Measurements from ENCODE around the gene KCTD14. TPM values are rescaled to one million over a fixed set of nuclear protein-coding genes. Genes with fewer than 3 reads are reported as not detected.

Gene KCTD14, protein sequence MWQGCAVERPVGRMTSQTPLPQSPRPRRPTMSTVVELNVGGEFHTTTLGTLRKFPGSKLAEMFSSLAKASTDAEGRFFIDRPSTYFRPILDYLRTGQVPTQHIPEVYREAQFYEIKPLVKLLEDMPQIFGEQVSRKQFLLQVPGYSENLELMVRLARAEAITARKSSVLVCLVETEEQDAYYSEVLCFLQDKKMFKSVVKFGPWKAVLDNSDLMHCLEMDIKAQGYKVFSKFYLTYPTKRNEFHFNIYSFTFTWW
- under 1 TPM in 1 of 5 experiments, not detected in 4; 0.19 TPM for total RNA-seq
- polyA plus RNA-seq: under 1 TPM; 0.28 to 0.50 TPM
- total RNA-seq: not detected

DNA sequence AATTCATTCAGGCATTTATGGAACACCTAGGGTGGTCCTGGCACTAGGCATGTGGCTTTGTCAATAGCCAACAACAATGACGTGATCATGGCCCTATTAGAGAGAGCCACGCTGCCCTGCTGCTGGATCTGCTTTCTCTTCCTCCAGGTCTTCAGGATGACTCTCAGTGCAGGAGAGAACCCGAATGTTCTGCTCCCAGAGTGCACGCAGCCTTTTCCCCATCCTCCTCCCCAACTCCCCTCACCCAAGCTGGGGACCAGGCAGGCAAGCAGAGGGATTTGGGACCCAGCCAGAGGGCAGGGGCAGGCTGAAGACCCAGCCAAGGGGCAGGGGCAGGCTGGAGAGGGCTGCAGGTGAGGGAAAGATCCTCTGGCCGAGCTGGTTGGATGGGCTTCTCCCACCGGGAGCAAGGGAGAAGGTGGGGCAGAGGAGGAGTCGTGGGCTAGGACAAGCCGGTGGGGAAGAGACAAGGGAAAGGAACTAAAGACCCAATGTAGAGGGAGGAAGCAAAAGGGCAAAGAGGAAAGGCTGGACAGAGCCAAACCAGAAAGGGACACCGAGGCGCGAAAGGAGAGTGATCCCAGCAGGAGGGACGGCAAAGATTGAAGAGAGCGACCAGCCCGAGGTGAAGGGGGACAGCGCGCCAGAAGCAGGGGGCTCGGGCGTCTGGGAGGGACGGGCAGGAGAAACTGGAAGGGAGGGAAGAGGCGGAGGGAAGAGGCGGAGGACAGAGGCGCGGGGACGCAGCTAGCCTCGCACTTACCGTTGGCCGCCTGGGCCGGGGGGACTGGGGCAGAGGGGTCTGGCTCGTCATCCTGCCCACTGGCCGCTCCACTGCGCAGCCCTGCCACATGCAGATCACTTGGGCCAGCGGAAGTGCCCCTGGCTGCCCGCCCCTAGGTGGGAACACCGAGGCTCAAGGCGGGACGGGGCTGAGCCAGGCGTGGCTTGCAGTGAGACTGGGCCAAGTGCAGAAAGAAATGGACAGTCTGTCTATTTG lies at the start of gene KCTD14:
TSS of gene KCTD14 (minus strand) at position 880 of the 1,000 bp plus-strand sequence. CDS start at position 853, 27 bp downstream.
- CTCF ChIA-PET: no interaction called here
- H3K4me1 Mint-ChIP-seq: peaks cover 0 to 5% (median 0%) of the 10 kb centered on the region in 7 donors
- H3K36me3 ChIP-seq (ENCODE audit: control insufficient read depth in 2 of 3, insufficient read depth in 3 of 3, low read length in 3 of 3): no peaks in the 10 kb centered on the region
- POLR2A ChIA-PET: no interaction called here
- H3K27me3 ChIP-seq (ENCODE audit: control insufficient read depth in 2 of 2, insufficient read depth in 2 of 2, low read length in 2 of 2): no peaks in the 10 kb centered on the region
- DNase-seq: no peak
- H3K4me3 ChIP-seq (ENCODE audit: low read length): no peak within 1 kb of the TSS
- H3K27me3 Mint-ChIP-seq: peaks cover 16 to 29% (median 23%) of the 10 kb centered on the region in 5 donors
- peak within 1 kb of the TSS in 2 of 10 donors; percentile 24 to 76 for H3K4me3 Mint-ChIP-seq
- H3K9me3 ChIP-seq (ENCODE audit: control insufficient read depth in 2 of 3, low read length in 3 of 3): no peaks in the 10 kb centered on the region
- no peak within 1 kb of the TSS for H3K27ac Mint-ChIP-seq
- no peak for ATAC-seq
- no peak within 1 kb of the TSS for H3K27ac ChIP-seq (ENCODE audit: low read depth, low read length)
- H3K9me3 Mint-ChIP-seq: no peaks in the 10 kb centered on the region
- no peaks in the 10 kb centered on the region for H3K36me3 Mint-ChIP-seq
- no peaks in the 10 kb centered on the region for H3K4me1 ChIP-seq (ENCODE audit: control insufficient read depth in 2 of 2, insufficient read depth in 2 of 2, low read length in 2 of 2)
- intact Hi-C loops (cut with micrococcal nuclease): no loop called here

DNA sequence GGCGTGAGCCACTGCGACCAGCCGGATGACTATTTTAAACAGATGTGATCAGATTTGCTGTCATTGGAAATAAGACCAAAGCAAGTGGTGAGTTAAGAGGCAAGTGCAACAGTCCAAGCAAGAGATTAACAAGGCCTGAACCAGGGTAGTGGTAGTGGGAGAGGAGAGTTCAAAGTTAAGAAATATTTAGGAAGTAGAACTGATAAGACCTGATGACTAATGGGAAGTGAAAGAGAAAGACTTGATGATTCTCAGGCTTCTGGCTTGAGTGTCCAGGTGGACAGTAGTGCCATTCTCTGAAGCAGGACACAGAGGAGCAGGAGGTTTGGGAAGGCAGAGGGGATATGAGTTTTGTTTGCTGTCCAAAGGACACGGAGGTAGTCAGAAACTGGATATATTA lies 49.4 kb upstream of the KCTD14 start:
- CTCF ChIA-PET: no interaction called here
- intact Hi-C loops (cut with micrococcal nuclease): no loop called here

DNA sequence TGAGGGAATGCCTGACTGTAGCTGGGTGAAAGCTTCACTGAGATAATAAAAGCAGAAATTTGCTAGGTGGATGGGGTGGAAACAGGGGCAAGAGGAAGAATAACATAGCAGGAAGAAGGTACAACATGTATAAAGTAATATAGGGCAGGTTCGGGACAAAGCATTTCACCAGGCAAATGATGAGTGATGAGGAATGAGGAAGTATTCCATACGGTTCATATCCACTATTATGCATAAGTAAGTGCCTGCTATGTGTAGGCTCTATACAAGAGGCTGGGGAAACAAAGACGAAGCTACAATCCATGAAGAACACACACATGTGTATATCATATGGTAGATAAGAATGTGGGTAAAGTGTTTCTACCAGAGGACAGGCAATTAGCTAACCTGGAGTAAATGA lies 48.6 kb upstream of the KCTD14 start:
- CTCF ChIA-PET: no interaction called here
- Histone ChIP-seq H3K27ac (ENCODE audit: low read depth, low read length) (no peak overlapping the region), H3K27me3 (ENCODE audit: control insufficient read depth in 2 of 2, insufficient read depth in 2 of 2, low read length in 2 of 2) (no peaks in the 10 kb centered on the region), H3K4me1 (ENCODE audit: control insufficient read depth in 2 of 2, insufficient read depth in 2 of 2, low read length in 2 of 2) (peaks cover 5 to 10% of the 10 kb centered on the region in 2 donors), H3K36me3 (ENCODE audit: control insufficient read depth in 2 of 3, insufficient read depth in 3 of 3, low read length in 3 of 3) (peaks cover 0 to 56% (median 4%) of the 10 kb centered on the region in 3 experiments), H3K9me3 (ENCODE audit: control insufficient read depth in 2 of 3, low read length in 3 of 3) (no peaks in the 10 kb centered on the region), H3K4me3 (ENCODE audit: low read length) (no peak overlapping the region)
- peaks cover 20 to 39% (median 32%) of the 10 kb centered on the region in 7 donors for H3K4me1 Mint-ChIP-seq
- intact Hi-C loops (cut with micrococcal nuclease): no loop called here
- peak overlapping the region in 2 of 9 donors; percentile 7 to 10 for H3K27ac Mint-ChIP-seq
- POLR2A ChIA-PET: no interaction called here
- H3K9me3 Mint-ChIP-seq: no peaks in the 10 kb centered on the region
- DNase-seq (no peak), ATAC-seq (no peak)
- H3K4me3 Mint-ChIP-seq: no peak overlapping the region
- peaks cover 13 to 41% (median 34%) of the 10 kb centered on the region in 5 donors for H3K36me3 Mint-ChIP-seq
- H3K27me3 Mint-ChIP-seq: no peaks in the 10 kb centered on the region

More for the DNA sequence above, 49.4 kb upstream of the KCTD14 start:
- ATAC-seq: no peak
- no peak overlapping the region for H3K4me3 Mint-ChIP-seq
- DNase-seq: no peak
- POLR2A ChIA-PET: no interaction called here
- H3K27ac Mint-ChIP-seq: peak overlapping the region in 3 of 9 donors; percentile 25 to 68 (median 62)
- Histone ChIP-seq H3K27ac (ENCODE audit: low read depth, low read length) (no peak overlapping the region), H3K27me3 (ENCODE audit: control insufficient read depth in 2 of 2, insufficient read depth in 2 of 2, low read length in 2 of 2) (no peaks in the 10 kb centered on the region), H3K9me3 (ENCODE audit: control insufficient read depth in 2 of 3, low read length in 3 of 3) (no peaks in the 10 kb centered on the region), H3K36me3 (ENCODE audit: control insufficient read depth in 2 of 3, insufficient read depth in 3 of 3, low read length in 3 of 3) (peaks cover 0 to 55% (median 4%) of the 10 kb centered on the region in 3 experiments), H3K4me3 (ENCODE audit: low read length) (no peak overlapping the region), H3K4me1 (ENCODE audit: control insufficient read depth in 2 of 2, insufficient read depth in 2 of 2, low read length in 2 of 2) (peaks cover 10 to 16% of the 10 kb centered on the region in 2 donors)
- H3K27me3 Mint-ChIP-seq: no peaks in the 10 kb centered on the region
- peaks cover 11 to 40% (median 31%) of the 10 kb centered on the region in 5 donors for H3K36me3 Mint-ChIP-seq
- no peaks in the 10 kb centered on the region for H3K9me3 Mint-ChIP-seq
- peaks cover 24 to 46% (median 37%) of the 10 kb centered on the region in 7 donors for H3K4me1 Mint-ChIP-seq

DNA sequence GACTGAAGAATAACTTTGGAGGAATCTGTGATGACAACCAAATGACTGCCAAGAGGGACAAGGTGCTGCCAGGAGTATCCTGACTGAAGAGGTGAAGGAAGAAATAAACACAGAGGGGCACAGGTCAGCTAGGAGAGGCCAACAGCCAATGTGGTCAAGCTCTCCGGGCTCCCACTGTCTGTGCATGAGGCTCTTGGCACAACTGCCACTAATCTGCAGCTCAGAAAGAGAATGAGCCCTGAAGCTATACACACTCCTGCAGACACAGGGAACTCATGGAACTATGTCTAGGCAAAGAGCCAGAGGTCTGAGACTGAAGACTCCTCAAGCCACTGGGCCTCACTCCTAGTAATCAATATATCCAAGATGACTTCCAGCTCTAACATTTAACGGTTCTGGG lies 47.5 kb upstream of the KCTD14 start:
- Mint-ChIP-seq H3K36me3 (peaks cover 13 to 42% (median 34%) of the 10 kb centered on the region in 5 donors), H3K9me3 (no peaks in the 10 kb centered on the region), H3K4me1 (peaks cover 12 to 28% (median 22%) of the 10 kb centered on the region in 7 donors), H3K4me3 (no peak overlapping the region), H3K27ac (peak overlapping the region in 1 of 9 donors; percentile 25), H3K27me3 (no peaks in the 10 kb centered on the region)
- H3K27ac ChIP-seq (ENCODE audit: low read depth, low read length): no peak overlapping the region
- DNase-seq (no peak), ATAC-seq (no peak)
- intact Hi-C loops (cut with micrococcal nuclease): no loop called here
- peaks cover 0 to 3% of the 10 kb centered on the region in 2 donors for H3K4me1 ChIP-seq (ENCODE audit: control insufficient read depth in 2 of 2, insufficient read depth in 2 of 2, low read length in 2 of 2)
- H3K4me3 ChIP-seq (ENCODE audit: low read length): no peak overlapping the region
- POLR2A ChIA-PET: interaction anchor here (0.7 kb wide), 1 partner anchor 596 kb away, joined by 6 read pairs; no protein-coding TSS in a partner anchor
- H3K27me3 ChIP-seq (ENCODE audit: control insufficient read depth in 2 of 2, insufficient read depth in 2 of 2, low read length in 2 of 2): no peaks in the 10 kb centered on the region
- no peaks in the 10 kb centered on the region for H3K9me3 ChIP-seq (ENCODE audit: control insufficient read depth in 2 of 3, low read length in 3 of 3)
- peaks cover 0 to 54% (median 4%) of the 10 kb centered on the region in 3 experiments for H3K36me3 ChIP-seq (ENCODE audit: control insufficient read depth in 2 of 3, insufficient read depth in 3 of 3, low read length in 3 of 3)
- CTCF ChIA-PET: interaction anchor here (0.6 kb wide), 1 partner anchor 365 kb away, joined by 5 read pairs; no protein-coding TSS in a partner anchor

DNA sequence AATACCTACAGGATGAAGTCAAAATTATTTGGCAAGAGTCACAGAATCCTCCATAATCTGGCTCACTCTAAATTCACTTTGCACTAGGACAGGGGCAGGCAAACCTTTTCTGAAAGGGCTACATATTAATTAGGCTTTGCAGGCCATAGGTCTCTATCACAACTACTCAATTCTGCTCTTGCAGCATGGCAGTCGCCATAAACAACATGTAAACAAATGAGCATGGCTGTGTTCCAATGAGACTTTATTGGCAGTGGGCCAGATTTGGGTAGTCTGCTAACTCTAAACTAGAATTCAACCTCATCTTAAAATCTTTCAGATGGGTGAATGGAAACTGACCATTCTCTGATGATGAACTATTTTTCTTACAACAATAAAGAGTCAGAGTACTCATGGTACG lies 46.4 kb upstream of the KCTD14 start:
- ATAC-seq (no peak), DNase-seq (no peak)
- Histone ChIP-seq H3K4me3 (ENCODE audit: low read length) (no peak overlapping the region), H3K27ac (ENCODE audit: low read depth, low read length) (no peak overlapping the region), H3K36me3 (ENCODE audit: control insufficient read depth in 2 of 3, insufficient read depth in 3 of 3, low read length in 3 of 3) (peaks cover 0 to 52% (median 4%) of the 10 kb centered on the region in 3 experiments), H3K4me1 (ENCODE audit: control insufficient read depth in 2 of 2, insufficient read depth in 2 of 2, low read length in 2 of 2) (no peaks in the 10 kb centered on the region), H3K9me3 (ENCODE audit: control insufficient read depth in 2 of 3, low read length in 3 of 3) (no peaks in the 10 kb centered on the region), H3K27me3 (ENCODE audit: control insufficient read depth in 2 of 2, insufficient read depth in 2 of 2, low read length in 2 of 2) (no peaks in the 10 kb centered on the region)
- CTCF ChIA-PET: no interaction called here
- no peaks in the 10 kb centered on the region for H3K27me3 Mint-ChIP-seq
- no peak overlapping the region for H3K4me3 Mint-ChIP-seq
- H3K27ac Mint-ChIP-seq: peak overlapping the region in 2 of 9 donors; percentile 16 to 54
- peaks cover 4 to 20% (median 14%) of the 10 kb centered on the region in 7 donors for H3K4me1 Mint-ChIP-seq
- intact Hi-C loops (cut with micrococcal nuclease): no loop called here
- H3K36me3 Mint-ChIP-seq: peaks cover 13 to 45% (median 34%) of the 10 kb centered on the region in 5 donors
- no peaks in the 10 kb centered on the region for H3K9me3 Mint-ChIP-seq
- POLR2A ChIA-PET: no interaction called here

DNA sequence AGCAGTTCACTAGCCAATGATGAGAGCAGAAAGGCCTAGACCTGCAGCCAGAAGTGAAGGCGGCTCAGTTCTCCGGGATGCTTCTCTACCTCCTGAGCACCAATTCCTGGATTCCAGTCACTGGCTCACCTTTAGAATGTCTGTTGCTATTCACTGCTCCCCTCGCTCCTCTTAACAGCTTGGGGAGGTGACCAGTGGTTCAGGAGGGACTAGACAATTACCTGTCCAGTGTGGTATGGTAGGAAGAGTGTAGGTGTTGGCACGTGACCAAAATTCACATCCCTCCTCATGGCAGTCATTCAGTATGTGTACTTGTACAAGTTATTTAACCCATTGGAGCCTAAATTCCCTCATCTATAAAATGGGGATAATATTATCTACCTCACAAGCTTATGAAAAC lies 44.6 kb upstream of the KCTD14 start:
- no peaks in the 10 kb centered on the region for H3K9me3 ChIP-seq (ENCODE audit: control insufficient read depth in 2 of 3, low read length in 3 of 3)
- H3K9me3 Mint-ChIP-seq: no peaks in the 10 kb centered on the region
- ChIA-PET POLR2A (no interaction called here), CTCF (no interaction called here)
- H3K36me3 Mint-ChIP-seq: peaks cover 13 to 52% (median 34%) of the 10 kb centered on the region in 5 donors
- H3K27me3 ChIP-seq (ENCODE audit: control insufficient read depth in 2 of 2, insufficient read depth in 2 of 2, low read length in 2 of 2): no peaks in the 10 kb centered on the region
- H3K27me3 Mint-ChIP-seq: no peaks in the 10 kb centered on the region
- ATAC-seq (no peak), DNase-seq (no peak)
- no peak overlapping the region for H3K4me3 Mint-ChIP-seq
- H3K27ac Mint-ChIP-seq: peak overlapping the region in 2 of 9 donors; percentile 30 to 43
- no peak overlapping the region for H3K27ac ChIP-seq (ENCODE audit: low read depth, low read length)
- no peaks in the 10 kb centered on the region for H3K4me1 ChIP-seq (ENCODE audit: control insufficient read depth in 2 of 2, insufficient read depth in 2 of 2, low read length in 2 of 2)
- intact Hi-C loops (cut with micrococcal nuclease): no loop called here
- peaks cover 0 to 47% (median 4%) of the 10 kb centered on the region in 3 experiments for H3K36me3 ChIP-seq (ENCODE audit: control insufficient read depth in 2 of 3, insufficient read depth in 3 of 3, low read length in 3 of 3)
- peaks cover 4 to 12% (median 10%) of the 10 kb centered on the region in 7 donors for H3K4me1 Mint-ChIP-seq
- H3K4me3 ChIP-seq (ENCODE audit: low read length): no peak overlapping the region
